GM19324 (cell line): Measurements from ENCODE around the gene TAF4.

Source experiments
- ATAC-seq: cut with Tn5 transposase; IDR thresholded peaks from one replicate; pipeline ENCODE4 v1.9.1; 2021; ENCODE audit warnings: mild to moderate bottlenecking, moderate library complexity; ENCODE audit not compliant: unreplicated experiment, low FRiP score

The TAF4 gene

DNA sequence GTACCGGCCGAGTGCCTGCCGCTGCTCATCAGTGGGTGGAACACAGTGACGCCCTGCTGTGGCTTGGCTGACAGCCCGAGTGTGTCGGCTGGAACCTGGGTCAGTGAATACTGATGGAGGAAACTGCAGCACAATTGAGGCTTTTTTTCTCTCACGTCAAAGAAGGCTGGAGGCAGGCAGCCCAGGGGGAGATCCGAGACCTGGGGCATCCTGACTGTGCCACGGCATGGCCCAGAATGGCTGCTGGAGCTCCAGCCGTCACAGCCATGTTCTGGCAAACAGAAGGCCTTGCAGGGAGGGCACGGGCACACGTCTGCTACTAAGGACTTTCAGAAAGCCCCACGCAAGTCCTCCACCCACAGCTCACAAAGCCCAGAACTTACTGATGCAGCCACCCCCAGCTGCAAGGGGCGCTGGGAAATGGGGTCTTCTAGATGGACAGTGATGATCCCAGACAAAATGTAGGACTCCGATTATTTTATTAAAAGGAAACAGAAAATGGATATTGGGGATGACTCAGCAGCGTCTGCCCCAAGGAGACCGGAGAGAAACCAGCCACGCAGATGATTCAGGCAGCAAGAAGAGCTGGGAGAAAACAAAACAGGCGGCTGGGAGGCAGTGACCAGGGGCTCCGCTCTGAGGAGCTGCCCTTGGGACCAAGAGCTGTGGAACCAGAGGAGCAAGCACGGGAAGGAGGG is 140.0 kb downstream of the TAF4 start:
- no peak for ATAC-seq

DNA sequence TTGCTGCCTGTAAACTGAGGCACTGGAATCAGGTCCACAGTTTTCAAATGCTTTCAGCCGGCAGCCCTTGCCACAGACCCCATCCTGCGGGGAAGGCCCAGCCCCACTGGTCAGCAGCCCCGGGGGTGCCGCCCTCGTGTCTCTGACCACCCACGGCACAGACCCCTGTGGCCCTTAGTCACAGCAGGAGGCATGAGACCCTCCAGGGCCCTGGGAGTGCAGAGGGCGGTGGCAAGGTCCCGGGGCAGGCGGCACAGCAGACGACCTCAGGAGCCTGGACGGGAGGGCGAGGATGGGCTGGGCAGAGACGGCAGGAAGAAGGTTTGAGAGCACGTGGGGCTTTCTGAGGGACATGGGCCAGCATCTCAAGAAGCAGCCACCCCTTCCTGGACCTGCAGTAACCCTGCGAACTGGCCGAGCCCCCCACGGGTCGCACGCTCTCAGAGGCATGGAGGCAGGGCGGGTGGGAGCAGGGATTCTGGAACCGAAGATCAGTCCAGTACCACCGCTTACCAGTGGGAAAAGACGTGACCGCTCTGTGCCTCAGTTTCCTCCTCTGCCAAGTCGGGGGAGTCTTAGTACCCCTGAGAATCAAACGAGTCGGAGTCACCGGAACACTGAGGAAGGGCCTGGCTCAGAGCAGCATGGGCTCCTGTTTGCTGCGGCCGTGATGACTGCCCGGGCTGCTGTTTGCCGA is 140.7 kb downstream of the TAF4 start:
- no peak for ATAC-seq
